Measurements from ENCODE around the gene PDXK.

The PDXK gene

GRCh38 chr21:43689556-43690337 is 29.2 kb upstream of the PDXK start:
- Histone ChIP-seq H3K4me3 (ENCODE audit: low read depth, low read length) (no peak overlapping the region), H3K27ac (no peak overlapping the region), H3K9me3 (ENCODE audit: severe bottlenecking) (no peaks in the 10 kb centered on the region), H3K27me3 (ENCODE audit: insufficient read depth, low read depth, severe bottlenecking) (no peaks in the 10 kb centered on the region), H3K36me3 (peaks cover 100% of the 10 kb centered on the region)
- no peak for DNase-seq
- TF ChIP-seq CTCF (IDR thresholded peaks at IDR 0.05; ENCODE audit: low read depth, low read length), result no peak

GRCh38 chr21:43690346-43690745 is 28.6 kb upstream of the PDXK start:
- Histone ChIP-seq H3K27me3 (ENCODE audit: insufficient read depth, low read depth, severe bottlenecking) (no peaks in the 10 kb centered on the region), H3K9me3 (ENCODE audit: severe bottlenecking) (no peaks in the 10 kb centered on the region), H3K36me3 (peaks cover 96% of the 10 kb centered on the region), H3K27ac (no peak overlapping the region), H3K4me3 (ENCODE audit: low read depth, low read length) (no peak overlapping the region)
- no peak for DNase-seq
- no peak for TF ChIP-seq CTCF (IDR thresholded peaks at IDR 0.05; ENCODE audit: low read depth, low read length)

GRCh38 chr21:43691086-43691795 is 27.7 kb upstream of the PDXK start:
- Histone ChIP-seq H3K27me3 (ENCODE audit: insufficient read depth, low read depth, severe bottlenecking) (no peaks in the 10 kb centered on the region), H3K27ac (no peak overlapping the region), H3K4me3 (ENCODE audit: low read depth, low read length) (no peak overlapping the region), H3K36me3 (peaks cover 91% of the 10 kb centered on the region), H3K9me3 (ENCODE audit: severe bottlenecking) (no peaks in the 10 kb centered on the region)
- TF ChIP-seq CTCF (IDR thresholded peaks at IDR 0.05; ENCODE audit: low read depth, low read length), result no peak
- no peak for DNase-seq

- no peak for TF ChIP-seq CTCF (IDR thresholded peaks at IDR 0.05; ENCODE audit: low read depth, low read length)
- Histone ChIP-seq H3K9me3 (ENCODE audit: severe bottlenecking) (no peaks in the 10 kb centered on the region), H3K36me3 (peaks cover 86% of the 10 kb centered on the region), H3K27ac (no peak overlapping the region), H3K4me3 (ENCODE audit: low read depth, low read length) (no peak overlapping the region), H3K27me3 (ENCODE audit: insufficient read depth, low read depth, severe bottlenecking) (no peaks in the 10 kb centered on the region)
- DNase-seq, result no peak
These were observed 27.1 kb upstream of the PDXK start for GRCh38 chr21:43691801-43692200.

- Histone ChIP-seq H3K4me3 (ENCODE audit: low read depth, low read length) (no peak overlapping the region), H3K9me3 (ENCODE audit: severe bottlenecking) (no peaks in the 10 kb centered on the region), H3K27me3 (ENCODE audit: insufficient read depth, low read depth, severe bottlenecking) (no peaks in the 10 kb centered on the region), H3K36me3 (peaks cover 77% of the 10 kb centered on the region), H3K27ac (no peak overlapping the region)
- no peak for DNase-seq
- TF ChIP-seq CTCF (IDR thresholded peaks at IDR 0.05; ENCODE audit: low read depth, low read length), result no peak
These were observed 26.0 kb upstream of the PDXK start for GRCh38 chr21:43692949-43693348.
